Fibroblast of skin of left biceps (primary cell): ENCODE measurements around the gene CHST11.
"Not testable (repeated sequence)": the region's sequence is repeated elsewhere in the genome, so short reads cannot be mapped to it uniquely, and the experiment has no call there.

Source experiments
- DNase-seq, 2 experiments: peaks; one replicate each; pipeline ENCODE4 v3.0.0-alpha.2; 2013; ENCODE audit warnings: low read depth in 2 of 2

Gene CHST11

DNA sequence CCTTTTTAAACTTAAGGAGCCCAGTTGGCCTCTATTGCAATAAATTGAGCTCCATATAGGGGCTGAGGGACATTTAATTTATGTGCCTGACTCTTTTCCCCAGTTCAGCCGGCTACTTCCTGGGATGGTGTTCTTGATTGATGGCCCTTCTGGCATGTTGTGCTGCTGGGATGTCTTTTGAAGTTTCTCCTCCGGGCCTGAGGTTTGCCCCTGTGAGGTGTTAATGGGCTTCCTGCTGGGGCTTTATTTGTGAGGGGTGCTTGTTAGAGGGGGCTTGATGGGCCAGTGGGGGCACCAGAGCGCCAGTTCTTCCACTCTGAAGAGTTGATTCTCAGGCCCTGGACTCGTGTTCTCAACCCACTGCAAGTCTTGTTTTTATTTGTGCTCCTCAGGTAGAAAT is 69.6 kb downstream of the CHST11 start:
- no peak for DNase-seq

GRCh38 chr12:104526751-104527150 is 70.0 kb downstream of the CHST11 start:
- no peak for DNase-seq

- not testable (repeated sequence) for DNase-seq
Measured at GRCh38 chr12:104527653-104528052, 70.9 kb downstream of the CHST11 start.

DNA sequence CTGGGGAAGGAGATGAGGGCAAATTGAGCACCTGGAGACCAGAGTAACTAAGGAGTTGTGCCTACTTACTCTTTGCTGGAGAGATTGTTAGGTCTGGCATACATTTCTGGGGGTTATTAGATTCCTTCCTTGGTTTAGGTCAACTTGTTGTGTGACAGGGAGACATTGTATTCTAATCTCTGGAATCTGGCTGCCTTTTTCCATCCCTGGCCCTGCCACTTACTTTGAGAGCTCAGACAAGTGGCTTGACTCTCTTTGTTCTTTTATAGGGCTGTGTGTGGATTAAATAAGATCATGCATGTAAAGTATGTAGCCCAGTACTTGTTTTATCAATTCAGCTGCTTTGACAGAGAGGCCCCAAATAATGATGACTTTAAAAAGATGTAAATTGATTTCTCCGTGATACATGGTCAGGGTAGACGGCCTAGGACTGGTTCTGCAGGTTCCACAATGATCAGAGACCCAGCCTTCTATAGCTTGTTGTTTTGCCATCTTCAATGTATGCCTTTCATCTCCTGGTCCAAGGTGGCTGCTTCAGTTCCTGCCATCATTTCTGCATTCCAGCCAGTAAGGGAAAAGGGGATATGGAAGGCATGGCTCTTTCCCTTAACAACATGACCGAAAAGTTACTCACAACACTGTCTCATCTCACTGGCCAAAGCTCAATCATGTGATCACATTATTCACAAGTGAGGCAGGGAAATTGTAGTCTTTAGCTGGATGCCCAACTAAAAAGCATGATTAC is 72.6 kb downstream of the CHST11 start:
- DNase-seq = no peak

- no peak for DNase-seq
Measured at GRCh38 chr12:104532636-104533035, 75.9 kb downstream of the CHST11 start.

GRCh38 chr12:104533134-104533533 is 76.4 kb downstream of the CHST11 start:
- no peak for DNase-seq

GRCh38 chr12:104534162-104534856 is 77.6 kb downstream of the CHST11 start:
- no peak for DNase-seq

DNA sequence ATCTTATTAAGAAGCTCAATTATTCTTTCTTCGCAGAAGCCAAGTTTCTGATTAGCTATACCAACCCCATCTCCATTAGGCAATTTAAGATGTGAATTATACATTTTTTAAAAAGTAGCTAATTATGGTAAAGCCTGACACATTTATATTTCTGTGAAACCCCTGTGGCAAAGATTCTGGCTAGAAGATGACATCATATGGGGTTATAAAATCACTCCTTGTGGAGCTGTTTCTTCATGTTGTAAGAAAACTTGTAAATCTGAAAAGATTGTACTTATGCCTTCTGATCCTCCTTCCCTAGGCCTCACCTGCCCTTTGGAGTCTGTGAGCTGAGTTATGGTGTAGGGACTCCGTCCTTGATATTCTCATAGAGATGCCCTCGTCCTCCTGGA is 78.1 kb downstream of the CHST11 start:
- no peak for DNase-seq

DNA sequence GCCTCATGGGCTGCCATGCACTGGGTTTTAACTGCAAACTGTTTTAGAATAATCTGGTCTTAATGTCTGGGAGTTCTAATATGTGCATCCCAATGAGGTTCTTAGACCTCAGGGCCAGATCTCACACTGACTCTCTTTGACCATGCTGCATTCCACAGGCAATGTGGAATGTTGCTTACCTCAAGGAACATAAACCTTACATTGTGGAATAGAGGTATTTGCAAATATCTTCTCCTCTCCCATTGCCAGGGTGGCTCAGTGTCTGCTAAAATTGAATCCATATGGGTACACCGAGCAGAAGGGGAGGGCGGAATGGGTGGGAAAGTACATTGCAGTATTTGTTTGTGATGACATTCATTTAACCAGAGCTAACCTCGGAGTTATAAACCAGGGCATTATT is 78.6 kb downstream of the CHST11 start:
- DNase-seq = peak; percentile 90

DNA sequence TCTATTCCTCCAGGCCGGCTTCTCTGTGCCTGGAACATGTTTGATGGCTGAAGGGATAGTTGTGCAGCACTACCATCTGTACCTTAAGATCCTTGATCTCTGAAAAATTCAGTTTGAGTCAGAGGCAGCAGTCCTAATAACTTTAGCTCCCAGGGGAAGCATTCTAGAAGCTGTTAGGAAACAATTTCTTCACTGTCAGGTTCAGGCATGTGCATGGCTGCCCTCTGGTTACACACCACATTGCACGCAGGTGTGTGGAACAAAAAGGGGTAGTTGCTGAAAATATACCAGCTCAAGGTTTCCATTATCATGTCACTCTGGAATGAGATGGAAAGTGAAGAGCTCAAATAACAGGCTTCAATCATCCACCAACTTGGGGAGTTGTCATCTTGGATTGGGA is 80.1 kb downstream of the CHST11 start:
- no peak for DNase-seq

- DNase-seq = no peak
Measured at GRCh38 chr12:104538056-104538455, 81.3 kb downstream of the CHST11 start.

- DNase-seq = no peak
Measured at GRCh38 chr12:104538891-104539462, 82.2 kb downstream of the CHST11 start.

DNA sequence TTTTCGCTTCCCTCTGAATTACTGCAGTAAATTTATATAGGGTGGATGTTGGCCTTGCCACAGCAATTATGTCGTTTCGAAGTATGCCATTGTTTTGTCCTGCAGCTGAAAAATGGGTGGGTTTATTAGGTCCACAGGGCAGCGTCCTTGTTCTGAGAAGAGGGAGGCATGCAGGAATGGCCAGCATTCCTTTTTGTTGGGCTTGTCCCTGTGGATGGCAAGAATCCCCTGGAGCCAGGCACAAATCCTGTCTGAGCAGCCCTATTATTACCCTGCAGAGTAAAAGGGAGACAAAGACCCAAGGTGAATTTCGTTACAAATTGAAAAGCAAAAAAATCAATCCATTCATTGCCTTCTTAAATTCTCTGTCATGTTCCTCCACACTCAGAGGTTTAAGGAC is 88.1 kb downstream of the CHST11 start:
- DNase-seq = no peak

DNA sequence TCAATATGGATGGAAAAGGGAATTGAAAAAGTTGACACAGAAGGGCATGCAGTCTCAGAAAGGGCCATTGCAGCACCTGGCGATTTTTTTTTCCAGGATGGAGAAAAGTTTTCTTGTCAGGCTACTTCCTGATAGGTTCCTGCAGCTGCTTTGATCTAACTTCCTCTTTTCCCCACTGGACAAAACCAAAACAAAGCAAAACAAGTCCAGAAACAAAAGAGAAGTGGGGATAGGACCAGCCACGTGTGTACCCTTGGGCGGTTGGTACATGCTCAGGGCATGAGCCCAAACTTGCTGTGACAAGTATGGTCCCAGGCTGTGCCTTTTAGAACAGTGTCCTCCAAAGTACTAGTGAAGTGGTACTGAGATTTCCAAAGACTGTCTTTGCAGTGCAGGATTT is 89.8 kb downstream of the CHST11 start:
- no peak for DNase-seq

- no peak for DNase-seq
Measured at GRCh38 chr12:104547235-104547634, 90.5 kb downstream of the CHST11 start.

GRCh38 chr12:104549815-104550480 is 93.2 kb downstream of the CHST11 start:
- DNase-seq = no peak

DNA sequence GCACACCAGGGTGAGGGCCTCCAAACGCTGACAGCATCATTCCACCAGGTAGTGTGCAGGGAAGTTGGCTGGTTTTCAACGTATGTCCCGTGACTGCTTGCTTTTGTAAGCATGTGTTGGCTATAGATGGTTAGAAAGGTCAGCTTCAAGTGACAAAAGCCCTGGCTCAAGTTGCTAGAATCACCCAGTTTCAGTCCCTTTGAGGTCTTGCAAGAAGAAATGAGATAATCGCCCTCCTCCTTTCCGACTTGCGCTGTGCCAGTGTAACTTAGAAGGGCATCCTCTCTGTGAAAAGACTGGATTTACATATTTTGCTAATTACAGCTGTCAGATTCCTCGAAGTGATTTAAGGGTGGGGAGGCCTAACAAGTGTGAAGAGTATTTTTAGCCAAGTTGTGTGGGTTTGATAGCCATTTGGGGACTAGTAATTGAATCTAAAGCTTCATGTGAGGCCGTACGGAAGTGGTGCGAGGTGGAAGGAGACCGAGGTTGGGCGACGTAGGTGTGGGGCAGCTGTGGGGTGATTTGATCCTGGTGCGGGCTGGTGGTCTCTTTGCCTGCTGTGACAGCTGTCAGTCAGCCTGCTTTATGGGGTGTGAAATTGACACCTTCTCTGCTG is 94.7 kb downstream of the CHST11 start:
- no peak for DNase-seq

DNA sequence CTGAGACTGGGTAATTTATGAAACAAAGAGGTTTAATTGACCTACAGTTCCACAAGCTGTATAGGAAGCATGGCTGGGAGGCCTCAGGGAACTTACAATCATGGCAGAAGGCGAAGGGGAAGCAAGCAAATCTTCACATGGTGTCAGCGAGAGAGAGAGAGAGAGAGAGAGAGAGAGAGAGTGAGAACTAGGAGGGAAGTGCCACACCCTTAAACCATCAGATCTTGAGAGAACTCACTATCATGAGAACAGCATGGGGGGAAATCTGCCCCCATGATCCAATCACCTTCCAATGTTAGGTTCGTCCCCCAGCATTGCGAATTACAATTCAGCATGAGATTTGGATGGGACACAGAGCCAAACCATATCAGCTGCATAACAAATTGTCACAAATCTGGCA is 96.7 kb downstream of the CHST11 start:
- no peak for DNase-seq

- no peak for DNase-seq
Measured at GRCh38 chr12:104555648-104556047, 98.9 kb downstream of the CHST11 start.

DNA sequence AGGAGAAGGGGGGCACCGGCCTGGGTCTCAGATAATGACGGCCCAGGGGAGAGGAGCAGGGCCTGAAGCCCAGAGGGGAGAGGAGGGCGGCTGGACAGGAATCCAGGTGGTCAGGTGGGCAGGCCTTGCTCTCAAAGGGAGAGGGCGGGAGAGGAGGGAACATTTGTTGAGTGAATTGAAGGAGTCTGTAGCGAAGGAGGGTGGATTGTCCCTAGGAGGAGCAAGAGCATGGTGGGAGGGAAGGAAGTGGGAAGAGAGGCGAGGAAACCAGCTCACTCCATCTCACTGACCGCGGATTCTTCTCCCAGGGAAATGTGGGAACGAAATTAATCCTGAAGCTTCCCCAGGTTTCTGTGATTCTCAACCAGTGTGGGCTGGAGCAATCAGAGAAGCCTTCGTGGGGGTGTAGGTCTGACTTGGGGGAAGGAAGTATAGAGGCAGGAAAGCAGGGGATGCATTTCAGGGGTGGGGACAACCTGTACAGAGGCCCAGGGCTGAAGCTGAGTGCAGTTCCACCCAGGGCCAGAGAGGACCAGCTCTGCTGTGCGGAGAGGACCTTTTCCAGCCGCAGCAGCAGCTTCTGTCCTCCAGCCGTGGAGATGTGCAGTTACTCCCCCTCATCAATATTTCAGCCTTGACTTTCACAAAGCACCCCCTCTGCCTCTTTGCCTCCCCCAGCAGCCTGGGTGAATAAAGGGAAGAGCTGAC is 100.9 kb downstream of the CHST11 start:
- no peak for DNase-seq

GRCh38 chr12:104560881-104561280 is 104.1 kb downstream of the CHST11 start:
- DNase-seq = no peak

DNA sequence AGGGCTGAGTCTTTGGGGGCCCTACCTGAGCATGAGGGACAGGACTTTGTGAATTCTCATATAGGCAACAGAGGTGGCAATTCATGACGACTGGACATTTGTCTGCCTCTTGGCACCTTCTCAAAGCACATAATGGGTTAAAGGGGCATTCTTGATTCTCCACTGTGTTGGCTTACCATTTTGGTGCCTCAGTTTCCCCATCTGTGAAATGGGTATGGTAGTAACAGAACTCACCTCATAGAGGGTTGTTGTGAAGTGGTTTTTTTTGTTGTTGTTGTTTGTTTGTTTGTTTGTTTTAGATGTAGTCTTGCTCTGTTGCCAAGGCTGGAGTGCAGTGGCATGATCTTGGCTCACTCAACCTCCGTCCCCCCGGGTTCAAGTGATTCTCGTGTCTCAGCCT is 106.0 kb downstream of the CHST11 start:
- no peak for DNase-seq
